Keratinocyte (primary cell): ENCODE measurements around the gene CASZ1. TPM values are rescaled to one million over a fixed set of nuclear protein-coding genes. Genes with fewer than 3 reads are reported as not detected.

Source experiments
- DNase-seq: peaks from one replicate; pipeline ENCODE4 v3.0.0-alpha.2; 2011; ENCODE audit warnings: low read depth, missing footprints, low spot score
- FAIRE-seq: peaks from 2 replicates; lab custom pipeline; 2011; peaks lifted over from hg19 to GRCh38; lab: Jason Lieb, UNC
- H2AFZ ChIP-seq: 2 replicates; pipeline ENCODE4 v1.6.0; 2012; ENCODE audit warnings: low read length, control low read depth, inconsistent platforms; ENCODE audit not compliant: control insufficient read depth
- H3K27ac ChIP-seq: 2 replicates; pipeline ENCODE4 v1.5.1; 2011; ENCODE audit warnings: low read length; ENCODE audit not compliant: control insufficient read depth, insufficient read depth
- H3K27me3 ChIP-seq: 3 replicates; pipeline ENCODE4 v1.6.0; 2011; ENCODE audit warnings: low read length; ENCODE audit not compliant: control insufficient read depth, insufficient read depth; ENCODE audit errors: extremely low read depth
- H3K36me3 ChIP-seq, 2 experiments: 2 replicates in 1 of 2; 3 replicates in 1 of 2; pipeline ENCODE4 v1.5.1; 2011; ENCODE audit warnings: low read length in 2 of 2, mild to moderate bottlenecking in 1 of 2; ENCODE audit not compliant: control insufficient read depth in 2 of 2, insufficient read depth in 2 of 2; ENCODE audit errors: extremely low read depth in 1 of 2
- H3K4me1 ChIP-seq: 3 replicates; pipeline ENCODE4 v1.5.1; 2011; ENCODE audit warnings: low read length; ENCODE audit not compliant: control insufficient read depth, insufficient read depth; ENCODE audit errors: extremely low read depth
- H3K4me2 ChIP-seq: 3 replicates; pipeline ENCODE4 v1.6.0; 2011; ENCODE audit warnings: low read depth, low read length; ENCODE audit not compliant: control insufficient read depth, insufficient read depth; ENCODE audit errors: extremely low read depth
- H3K4me3 ChIP-seq, 3 experiments: fragments of 200-600 bp in 1 of 3; sonication (generic) in 1 of 3; 2 replicates in 2 of 3; 3 replicates in 1 of 3; pipeline ENCODE4 v1.5.1; 2011 to 2016; ENCODE audit warnings: low read length in 3 of 3, mild to moderate bottlenecking in 3 of 3, control low read depth in 2 of 3, inconsistent platforms in 1 of 3, low read depth in 1 of 3, mixed read lengths in 1 of 3, mixed run types in 1 of 3, moderate library complexity in 1 of 3; ENCODE audit not compliant: control insufficient read depth in 2 of 3, insufficient read depth in 2 of 3; ENCODE audit errors: extremely low read depth in 1 of 3
- H3K79me2 ChIP-seq: 2 replicates; pipeline ENCODE4 v1.6.0; 2012; ENCODE audit warnings: low read length; ENCODE audit not compliant: control insufficient read depth, insufficient read depth
- H3K9ac ChIP-seq: 3 replicates; pipeline ENCODE4 v1.6.0; 2011; ENCODE audit warnings: low read length; ENCODE audit not compliant: control insufficient read depth, insufficient read depth; ENCODE audit errors: extremely low read depth
- H3K9me1 ChIP-seq: 3 replicates; pipeline ENCODE4 v1.6.0; 2011; ENCODE audit warnings: low read length; ENCODE audit not compliant: control insufficient read depth, insufficient read depth; ENCODE audit errors: extremely low read depth
- H3K9me3 ChIP-seq: 2 replicates; pipeline ENCODE4 v1.5.1; 2012; ENCODE audit warnings: low read depth, low read length; ENCODE audit not compliant: control insufficient read depth
- H4K20me1 ChIP-seq: 3 replicates; pipeline ENCODE4 v1.6.0; 2011; ENCODE audit warnings: low read length; ENCODE audit not compliant: control insufficient read depth, insufficient read depth; ENCODE audit errors: extremely low read depth
- EZH2 ChIP-seq: IDR thresholded peaks from one replicate; pipeline ENCODE4 v1.6.1; 2012; ENCODE audit warnings: inconsistent platforms, mild to moderate bottlenecking, low read length, moderate library complexity
- dilution Hi-C: fragments of 300-500 bp; cut with MboI; formaldehyde crosslinking; loops from one replicate; pipeline ENCODE4 v1.7.0; 2020; ENCODE audit warnings: low sequenced_read_pairs; ENCODE audit not compliant: extremely low pct_ligation_motif_present
- polyA plus RNA-seq, 5 experiments: library from polyadenylated mRNA; depleted of rRNA in 3 of 5; stranded (reverse) in 3 of 5; stranded (forward) in 1 of 5; unstranded in 1 of 5; fragments of >200 nt; gene quantifications; 1 replicate in 1 of 5; 2 replicates in 3 of 5; 3 replicates in 1 of 5; pipeline versions ENCODE4 v1.2.1 to v1.2.3, GENCODE V29; 2011 to 2012; ENCODE audit warnings: missing spikeins in 2 of 5, low read depth in 1 of 5, low replicate concordance in 1 of 5
- TF ChIP-seq, protein P1 (sequence below), 3 experiments: IDR thresholded peaks in 1 of 3; conservative IDR thresholded peaks in 1 of 3; optimal IDR thresholded peaks in 1 of 3; 2 replicates in 2 of 3; 3 replicates in 1 of 3; pipeline versions ENCODE3 to v1.5.1; 2011; ENCODE audit warnings: low read length in 3 of 3, mild to moderate bottlenecking in 3 of 3, moderate library complexity in 2 of 3, control low read depth in 1 of 3, inconsistent platforms in 1 of 3; ENCODE audit not compliant: insufficient read depth in 2 of 3; ENCODE audit errors: extremely low read depth in 1 of 3

CASZ1 gene
- polyA plus RNA-seq, 1 donor (not counting 4 experiments of a cell fraction or from before 2014, with no cell fraction given), result 2.8 TPM

- dilution Hi-C loops, result no loop called here
- DNase-seq (no peak), FAIRE-seq (peak; percentile 13)
- Histone ChIP-seq H3K4me1 (peaks cover 26% of the 10 kb centered on the region), H3K9me1 (no peaks in the 10 kb centered on the region), H4K20me1 (no peaks in the 10 kb centered on the region), H2AFZ (no peak overlapping the region), H3K4me2 (peak overlapping the region; percentile 5), H3K9me3 (no peaks in the 10 kb centered on the region), H3K36me3 (peaks cover 0 to 13% of the 10 kb centered on the region in 2 experiments), H3K79me2 (no peaks in the 10 kb centered on the region), H3K9ac (peak overlapping the region; percentile 9), H3K27me3 (no peaks in the 10 kb centered on the region), H3K27ac (no peak overlapping the region), H3K4me3 (no peak overlapping the region)
- no peak for TF ChIP-seq EZH2
- TF ChIP-seq, protein P1, sequence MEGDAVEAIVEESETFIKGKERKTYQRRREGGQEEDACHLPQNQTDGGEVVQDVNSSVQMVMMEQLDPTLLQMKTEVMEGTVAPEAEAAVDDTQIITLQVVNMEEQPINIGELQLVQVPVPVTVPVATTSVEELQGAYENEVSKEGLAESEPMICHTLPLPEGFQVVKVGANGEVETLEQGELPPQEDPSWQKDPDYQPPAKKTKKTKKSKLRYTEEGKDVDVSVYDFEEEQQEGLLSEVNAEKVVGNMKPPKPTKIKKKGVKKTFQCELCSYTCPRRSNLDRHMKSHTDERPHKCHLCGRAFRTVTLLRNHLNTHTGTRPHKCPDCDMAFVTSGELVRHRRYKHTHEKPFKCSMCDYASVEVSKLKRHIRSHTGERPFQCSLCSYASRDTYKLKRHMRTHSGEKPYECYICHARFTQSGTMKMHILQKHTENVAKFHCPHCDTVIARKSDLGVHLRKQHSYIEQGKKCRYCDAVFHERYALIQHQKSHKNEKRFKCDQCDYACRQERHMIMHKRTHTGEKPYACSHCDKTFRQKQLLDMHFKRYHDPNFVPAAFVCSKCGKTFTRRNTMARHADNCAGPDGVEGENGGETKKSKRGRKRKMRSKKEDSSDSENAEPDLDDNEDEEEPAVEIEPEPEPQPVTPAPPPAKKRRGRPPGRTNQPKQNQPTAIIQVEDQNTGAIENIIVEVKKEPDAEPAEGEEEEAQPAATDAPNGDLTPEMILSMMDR (optimal IDR thresholded peaks at IDR 0.05 in 1 of 3, IDR thresholded peaks at IDR 0.05 in 1 of 3, conservative IDR thresholded peaks at IDR 0.05 in 1 of 3; ENCODE audit: extremely low read depth in 1 of 3, insufficient read depth in 2 of 3, low read length in 3 of 3), result no peak
Observed at GRCh38 chr1:10643607-10644306, 152.7 kb downstream of the CASZ1 start.

- no peak overlapping the region for H3K9ac ChIP-seq
- TF ChIP-seq EZH2, result no peak
- TF ChIP-seq, protein P1 (optimal IDR thresholded peaks at IDR 0.05 in 1 of 3, IDR thresholded peaks at IDR 0.05 in 1 of 3, conservative IDR thresholded peaks at IDR 0.05 in 1 of 3; ENCODE audit: extremely low read depth in 1 of 3, insufficient read depth in 2 of 3, low read length in 3 of 3), result no peak
- FAIRE-seq (no peak), DNase-seq (no peak)
- no peaks in the 10 kb centered on the region for H3K79me2 ChIP-seq
- H2AFZ ChIP-seq, result no peak overlapping the region
- dilution Hi-C loops, result no loop called here
- no peaks in the 10 kb centered on the region for H3K27me3 ChIP-seq
- no peak overlapping the region for H3K4me2 ChIP-seq
- no peak overlapping the region for H3K27ac ChIP-seq
- peaks cover 34% of the 10 kb centered on the region for H3K4me1 ChIP-seq
- no peaks in the 10 kb centered on the region for H4K20me1 ChIP-seq
- H3K9me1 ChIP-seq, result no peaks in the 10 kb centered on the region
- H3K9me3 ChIP-seq, result no peaks in the 10 kb centered on the region
- H3K4me3 ChIP-seq, result no peak overlapping the region
- peaks cover 0 to 11% of the 10 kb centered on the region in 2 experiments for H3K36me3 ChIP-seq
Observed at GRCh38 chr1:10642403-10643080, 153.9 kb downstream of the CASZ1 start.
